H1 (cell line): ENCODE measurements around the gene MMP7. TPM values are rescaled to one million over a fixed set of nuclear protein-coding genes. Genes with fewer than 3 reads are reported as not detected.

Source experiments
- BCL11A ChIP-seq, 2 experiments: IDR thresholded peaks; one replicate each; pipeline ENCODE4 v1.6.1; 2011; ENCODE audit warnings: low read depth in 2 of 2, low read length in 2 of 2, mild to moderate bottlenecking in 2 of 2
- GABPA ChIP-seq: IDR thresholded peaks from 2 replicates; pipeline ENCODE4 v1.6.1; 2011; ENCODE audit warnings: mild to moderate bottlenecking, low read length, moderate library complexity, borderline replicate concordance; ENCODE audit not compliant: insufficient read depth
- RFX5 ChIP-seq: IDR thresholded peaks from 2 replicates; pipeline ENCODE4 v1.6.1; 2011; ENCODE audit warnings: low read depth, low read length, improper control_type of control experiment, borderline replicate concordance
- polyA plus RNA-seq, 7 experiments: library from polyadenylated mRNA; depleted of rRNA in 3 of 7; stranded (reverse) in 5 of 7; unstranded in 2 of 7; fragments of >200 nt in 5 of 7; fragments of 200-250 nt in 2 of 7; gene quantifications; 1 replicate in 5 of 7; 2 replicates in 1 of 7; 4 replicates in 1 of 7; pipeline versions ENCODE4 v1.2.1 to v1.2.3, GENCODE V29; 2011 to 2013; ENCODE audit warnings: missing spikeins in 2 of 7, mixed read lengths in 2 of 7
- total RNA-seq: library from RNA; stranded (reverse); fragmentation: NEBNext Ultra II Directional; extraction: Animal tissue kit (Norgen Biotek cat#: 25700); gene quantifications from 2 replicates; pipeline ENCODE4 v1.2.1, GENCODE V29; 2021

Gene MMP7
- total and polyA plus RNA-seq, 2 of the 8 experiments (the other 6 are each of a cell fraction or from before 2014, with no cell fraction given) = not detected

DNA sequence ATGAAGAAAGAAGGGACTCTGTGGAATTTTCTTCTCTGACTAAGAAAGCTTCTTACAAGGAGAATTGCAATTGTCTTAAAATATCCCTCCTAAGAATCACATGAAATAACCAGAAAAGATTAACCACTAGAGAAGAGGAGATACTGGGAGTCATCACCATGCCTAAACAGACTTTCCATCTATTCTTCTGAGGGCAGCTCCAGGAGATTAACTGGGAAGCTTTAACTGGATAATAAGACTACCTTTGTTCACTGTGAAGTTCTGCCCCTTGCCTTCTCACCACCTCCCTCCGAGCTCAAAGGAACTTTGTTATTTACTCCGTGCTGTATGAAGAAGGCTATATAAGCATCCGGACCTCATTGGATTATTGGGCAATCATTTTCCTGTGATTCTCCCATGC, 24.5 kb upstream of the MMP7 start (continued):
- TF ChIP-seq BCL11A (IDR thresholded peaks at IDR 0.05; ENCODE audit: low read depth in 2 of 2, low read length in 2 of 2) (no peak), RFX5 (no peak), GABPA (no peak)
